ENCODE measurements around the gene TKTL2.

The TKTL2 gene, protein sequence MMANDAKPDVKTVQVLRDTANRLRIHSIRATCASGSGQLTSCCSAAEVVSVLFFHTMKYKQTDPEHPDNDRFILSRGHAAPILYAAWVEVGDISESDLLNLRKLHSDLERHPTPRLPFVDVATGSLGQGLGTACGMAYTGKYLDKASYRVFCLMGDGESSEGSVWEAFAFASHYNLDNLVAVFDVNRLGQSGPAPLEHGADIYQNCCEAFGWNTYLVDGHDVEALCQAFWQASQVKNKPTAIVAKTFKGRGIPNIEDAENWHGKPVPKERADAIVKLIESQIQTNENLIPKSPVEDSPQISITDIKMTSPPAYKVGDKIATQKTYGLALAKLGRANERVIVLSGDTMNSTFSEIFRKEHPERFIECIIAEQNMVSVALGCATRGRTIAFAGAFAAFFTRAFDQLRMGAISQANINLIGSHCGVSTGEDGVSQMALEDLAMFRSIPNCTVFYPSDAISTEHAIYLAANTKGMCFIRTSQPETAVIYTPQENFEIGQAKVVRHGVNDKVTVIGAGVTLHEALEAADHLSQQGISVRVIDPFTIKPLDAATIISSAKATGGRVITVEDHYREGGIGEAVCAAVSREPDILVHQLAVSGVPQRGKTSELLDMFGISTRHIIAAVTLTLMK

GRCh38 chr4:163473576-163473975 lies at the start of gene TKTL2:
Gene TKTL2 (minus strand): TSS chr4:163473754. CDS start chr4:163473734, 20 bp downstream.
- in situ Hi-C loops (cut with MboI; ENCODE audit: low sequenced_read_pairs): no loop called here

- in situ Hi-C loops (cut with MboI; ENCODE audit: low sequenced_read_pairs): loop anchor here (25.0 kb wide), 1 partner anchor 378 kb away; no protein-coding TSS in a partner anchor
Observed at GRCh38 chr4:163515198-163515597, 41.6 kb upstream of the TKTL2 start.

DNA sequence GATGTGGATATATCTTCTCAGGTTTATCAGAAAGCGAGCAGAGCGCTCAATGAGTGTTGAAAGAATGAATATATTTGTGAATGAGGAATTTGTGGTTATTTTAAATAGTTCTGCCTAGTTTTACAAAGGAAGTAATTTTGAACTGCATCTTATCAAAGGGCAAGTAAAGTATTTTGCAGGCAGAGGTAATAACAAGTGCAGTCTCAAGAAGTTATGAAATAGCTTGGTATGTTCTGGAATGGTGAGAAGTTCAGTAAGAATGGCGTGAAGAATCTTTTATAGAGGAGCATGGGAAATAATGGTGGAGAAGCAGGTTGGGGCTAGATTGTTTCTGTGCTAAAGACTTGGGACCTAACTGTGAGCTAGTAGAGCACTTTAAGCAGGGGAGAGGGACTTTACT lies 31.8 kb upstream of the TKTL2 start:
- in situ Hi-C loops (cut with MboI; ENCODE audit: low sequenced_read_pairs): loop anchor here (25.0 kb wide), 1 partner anchor 368 kb away; no protein-coding TSS in a partner anchor

- in situ Hi-C loops (cut with MboI; ENCODE audit: low sequenced_read_pairs): loop anchor here (25.0 kb wide), 1 partner anchor 363 kb away; no protein-coding TSS in a partner anchor
Observed at GRCh38 chr4:163500586-163500985, 27.0 kb upstream of the TKTL2 start.

DNA sequence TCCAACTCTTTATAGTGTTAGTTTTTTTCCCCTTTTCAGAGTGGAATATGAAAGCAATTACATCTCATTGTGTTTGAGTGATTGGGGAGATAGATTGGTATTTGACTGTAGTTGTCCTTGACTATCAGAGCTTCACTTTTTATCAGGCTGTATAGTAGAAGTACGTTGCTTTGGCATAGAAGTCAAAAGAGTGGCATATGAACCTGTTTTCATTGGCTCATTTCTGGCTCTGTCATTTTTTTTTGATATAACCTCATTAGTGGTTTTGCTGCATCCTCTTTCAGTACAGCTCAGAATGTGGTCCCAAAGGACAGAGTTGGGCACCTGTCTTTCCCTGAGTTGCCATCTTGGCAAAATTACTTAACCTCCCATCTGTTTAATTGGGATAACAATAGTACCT lies 22.3 kb upstream of the TKTL2 start:
- in situ Hi-C loops (cut with MboI; ENCODE audit: low sequenced_read_pairs): no loop called here

DNA sequence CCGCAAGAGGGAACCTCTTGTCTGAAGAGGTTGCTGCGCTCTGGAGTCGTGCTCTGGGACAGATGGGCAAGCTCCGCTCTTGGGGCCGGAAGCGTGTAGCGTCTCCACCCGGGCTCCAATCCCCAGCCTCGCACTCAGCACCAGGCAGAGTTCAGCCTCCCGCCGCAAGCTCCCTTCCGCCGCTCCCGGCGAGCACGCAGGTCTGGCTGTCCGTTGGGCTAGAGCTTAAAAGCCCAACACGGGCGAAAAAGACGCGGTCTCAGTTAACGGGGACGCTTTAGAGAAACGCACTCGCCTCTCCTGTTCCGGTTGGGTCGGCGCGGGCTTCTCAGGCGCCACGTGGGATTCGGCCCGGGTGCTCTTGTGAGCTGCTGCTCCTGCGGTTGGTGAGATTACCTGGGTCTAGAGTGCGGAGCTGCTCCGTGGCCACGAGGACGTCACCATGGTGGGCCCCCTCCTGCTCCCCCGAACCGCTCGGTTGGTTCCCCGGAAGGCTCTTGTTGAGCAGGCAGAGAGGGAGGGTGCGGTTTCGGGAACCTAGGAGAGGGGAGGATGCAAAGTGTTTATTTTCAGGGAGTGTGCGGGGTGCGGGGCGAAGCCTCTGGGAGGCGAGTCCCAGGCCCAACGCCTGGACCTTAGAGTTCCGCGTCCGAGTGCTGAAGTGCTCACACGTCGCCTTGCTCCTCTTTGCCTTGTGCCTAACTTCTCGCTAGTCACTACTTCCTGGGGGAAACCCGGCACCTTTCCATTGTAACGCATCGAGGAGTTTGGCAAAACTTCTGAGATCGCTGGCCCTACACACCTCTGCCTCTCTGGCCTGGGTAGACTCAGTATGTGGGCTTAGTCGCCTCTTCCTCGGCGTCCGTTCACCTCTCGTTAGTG lies 21.0 kb upstream of the TKTL2 start, which contains the start of gene TMA16:
TMA16 (plus strand) TSS at position 331 of the 882 bp plus-strand sequence; CDS start at position 443, 112 bp downstream.
- in situ Hi-C loops (cut with MboI; ENCODE audit: low sequenced_read_pairs): no loop called here

- in situ Hi-C loops (cut with MboI; ENCODE audit: low sequenced_read_pairs): no loop called here
Observed at GRCh38 chr4:163493643-163494359, 20.2 kb upstream of the TKTL2 start.

DNA sequence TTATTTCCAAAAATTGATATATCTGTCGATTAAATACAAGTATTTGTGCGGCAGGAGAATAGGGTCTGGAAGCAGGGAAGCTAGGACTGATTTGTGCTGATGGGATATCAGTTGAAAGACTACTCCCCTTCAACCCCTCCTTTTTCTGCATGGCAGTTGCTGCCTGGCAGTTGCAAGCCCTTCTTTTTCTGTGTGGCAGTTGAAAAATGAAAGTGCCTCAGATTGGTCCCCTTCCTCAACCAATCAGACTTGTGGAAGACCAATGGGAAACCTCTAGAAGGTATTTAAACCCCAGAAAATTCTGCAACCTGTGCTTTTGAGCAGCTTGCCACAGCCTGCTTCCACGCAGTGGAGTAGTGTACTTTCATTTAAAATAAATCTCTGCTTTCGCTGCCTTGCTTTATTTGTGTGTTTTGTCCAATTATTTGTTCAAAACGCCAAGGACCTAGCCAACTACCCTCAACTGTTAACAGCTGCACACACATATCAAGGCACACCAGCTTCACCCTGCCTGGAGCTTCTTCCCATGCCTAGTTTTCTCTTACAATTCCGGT lies 19.5 kb upstream of the TKTL2 start:
- in situ Hi-C loops (cut with MboI; ENCODE audit: low sequenced_read_pairs): no loop called here

GRCh38 chr4:163489929-163490328 lies 16.4 kb upstream of the TKTL2 start:
- in situ Hi-C loops (cut with MboI; ENCODE audit: low sequenced_read_pairs): loop anchor here (10.0 kb wide), 1 partner anchor 45 kb away; no protein-coding TSS in a partner anchor

DNA sequence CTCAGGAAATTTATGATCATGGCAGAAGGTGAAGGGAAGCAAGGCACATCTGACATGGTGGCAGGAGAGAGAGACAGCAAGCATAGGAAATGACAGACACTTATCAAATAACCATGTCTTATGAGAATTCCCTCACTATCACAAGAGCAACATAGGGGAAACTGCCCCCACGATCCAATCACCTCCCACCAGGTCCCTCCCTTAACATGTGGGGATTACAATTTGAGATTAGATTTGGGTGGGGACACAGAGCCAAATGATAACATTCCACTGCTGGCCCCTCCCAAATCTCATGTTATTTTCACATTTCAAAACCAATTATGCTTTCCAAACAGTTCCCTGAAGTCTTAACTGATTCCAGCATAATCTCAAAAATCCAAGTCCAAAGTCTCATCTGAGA lies 12.8 kb upstream of the TKTL2 start:
- in situ Hi-C loops (cut with MboI; ENCODE audit: low sequenced_read_pairs): loop anchor here (10.0 kb wide), 1 partner anchor 48 kb away; no protein-coding TSS in a partner anchor

GRCh38 chr4:163485589-163485988 lies 12.0 kb upstream of the TKTL2 start:
- in situ Hi-C loops (cut with MboI; ENCODE audit: low sequenced_read_pairs): loop anchor here (10.0 kb wide), 1 partner anchor 49 kb away; no protein-coding TSS in a partner anchor

DNA sequence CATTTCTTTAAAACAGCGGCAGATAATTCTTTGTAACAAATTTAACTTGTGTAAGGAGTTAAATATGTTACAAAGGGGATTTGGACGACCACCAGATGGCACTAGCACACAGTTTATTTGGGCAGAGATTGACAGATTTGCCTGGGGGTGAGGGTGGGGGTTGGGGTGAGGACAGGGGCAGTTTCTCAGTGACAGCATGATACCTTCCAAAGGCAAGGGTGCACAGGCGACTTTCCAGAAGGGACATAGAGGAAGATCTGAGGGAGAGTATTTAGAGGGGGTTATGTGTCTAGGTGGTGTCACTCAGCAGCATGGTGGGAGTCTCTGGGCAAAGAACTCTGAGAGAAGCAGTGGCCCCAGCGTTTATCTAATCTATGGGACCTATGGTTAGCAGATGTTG lies 11.4 kb upstream of the TKTL2 start:
- in situ Hi-C loops (cut with MboI; ENCODE audit: low sequenced_read_pairs): loop anchor here (10.0 kb wide), 1 partner anchor 50 kb away; no protein-coding TSS in a partner anchor

GRCh38 chr4:163482190-163482589 lies 8.6 kb upstream of the TKTL2 start:
- in situ Hi-C loops (cut with MboI; ENCODE audit: low sequenced_read_pairs): loop anchor here (10.0 kb wide), 1 partner anchor 53 kb away; no protein-coding TSS in a partner anchor

DNA sequence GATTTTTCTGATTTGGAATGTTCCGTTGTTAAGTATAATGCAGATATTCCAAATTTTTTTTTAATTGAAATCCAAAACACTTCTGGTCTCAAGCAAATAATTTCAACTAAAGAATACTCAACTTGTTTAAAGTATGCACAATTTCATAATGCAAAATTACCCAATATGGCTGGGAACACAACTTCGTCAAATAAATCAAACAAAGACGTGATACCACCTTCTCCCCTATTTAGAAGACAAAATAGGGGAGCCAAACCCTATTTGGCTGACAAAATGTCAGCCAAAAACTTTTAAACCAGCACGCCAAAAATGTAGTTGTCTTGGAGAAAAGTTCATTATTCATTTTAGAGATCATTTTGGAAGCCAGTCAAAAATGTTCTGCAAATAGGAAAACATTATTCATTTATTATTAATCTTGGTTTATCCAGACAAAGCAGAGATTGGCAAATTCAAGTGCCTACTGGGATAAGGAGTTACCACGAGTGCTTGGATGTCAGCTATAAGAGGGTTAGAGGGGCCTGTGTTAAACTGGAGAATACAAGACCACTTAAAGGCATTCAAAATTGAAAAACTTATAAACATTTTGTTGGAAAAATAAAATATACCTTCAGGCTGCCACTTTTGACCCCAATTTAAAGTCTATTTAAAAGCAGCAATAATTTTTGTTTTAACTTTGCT lies 3.3 kb upstream of the TKTL2 start:
- in situ Hi-C loops (cut with MboI; ENCODE audit: low sequenced_read_pairs): no loop called here

- in situ Hi-C loops (cut with MboI; ENCODE audit: low sequenced_read_pairs): no loop called here
Observed at GRCh38 chr4:163474027-163474426, 473 bp upstream of the TKTL2 start.

GRCh38 chr4:163473130-163473529 lies 424 bp downstream of the TKTL2 start:
- in situ Hi-C loops (cut with MboI; ENCODE audit: low sequenced_read_pairs): no loop called here

DNA sequence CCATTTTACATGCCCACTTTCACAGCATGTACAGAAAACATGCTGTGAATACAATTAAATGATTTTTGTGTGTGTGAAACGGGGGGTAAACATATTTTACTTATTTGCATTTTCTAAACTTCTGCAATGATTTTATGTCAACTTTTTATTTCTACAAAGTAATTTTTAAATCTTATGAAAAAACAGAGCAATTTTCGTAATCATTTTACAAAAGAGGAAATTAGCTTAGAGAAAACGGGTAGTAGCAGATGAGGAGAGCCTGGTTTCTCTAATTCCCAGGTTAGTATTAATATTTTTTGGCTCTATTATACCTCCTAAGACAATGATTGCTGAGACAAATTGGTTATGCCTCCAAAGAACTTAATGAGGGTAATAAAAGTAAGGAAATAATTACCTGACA lies 3.2 kb downstream of the TKTL2 start:
- in situ Hi-C loops (cut with MboI; ENCODE audit: low sequenced_read_pairs): no loop called here

DNA sequence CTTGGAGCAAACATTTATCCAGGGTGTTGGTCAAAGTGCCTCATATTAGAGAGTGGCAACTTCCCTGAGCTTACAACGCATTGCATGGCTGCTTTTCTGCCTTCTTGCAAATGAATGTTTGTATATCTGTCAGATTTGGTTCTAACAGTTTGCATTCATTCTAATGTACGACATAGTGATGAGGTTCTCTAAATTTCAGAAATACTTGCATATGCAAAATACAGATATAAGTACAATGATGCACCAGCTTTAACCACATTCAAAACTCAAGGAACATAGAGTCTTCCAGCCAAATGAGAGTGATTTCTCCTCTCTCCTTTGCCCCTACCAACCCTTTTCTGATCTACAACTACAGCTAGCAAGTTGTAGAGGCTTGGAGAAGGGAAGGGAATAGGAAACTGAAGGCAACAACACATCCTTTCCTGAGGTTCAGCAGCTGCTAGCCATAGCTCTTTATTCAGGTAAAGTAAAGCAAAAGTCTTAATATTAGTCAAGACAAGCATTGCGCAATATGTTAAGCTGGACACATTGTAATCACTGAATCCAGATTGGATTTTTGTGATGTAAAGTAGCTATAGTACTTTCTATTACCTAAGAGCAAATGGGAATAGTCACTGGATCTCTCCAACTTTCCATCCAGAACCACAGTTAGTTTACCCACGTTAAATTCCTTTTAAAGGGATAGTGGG lies 6.3 kb downstream of the TKTL2 start:
- in situ Hi-C loops (cut with MboI; ENCODE audit: low sequenced_read_pairs): no loop called here

GRCh38 chr4:163462556-163462955 lies 11.0 kb downstream of the TKTL2 start:
- in situ Hi-C loops (cut with MboI; ENCODE audit: low sequenced_read_pairs): no loop called here
